GM10266 (cell line): ENCODE measurements around the gene POLE.

Experiments used
- DNase-seq: peaks from one replicate; pipeline ENCODE4 v3.0.0; 2012; ENCODE audit errors: extremely low spot score
- TF ChIP-seq, protein P1 (sequence below): IDR thresholded peaks from 2 replicates; pipeline ENCODE4 v1.5.1; 2012; ENCODE audit warnings: mild to moderate bottlenecking, low read depth; ENCODE audit not compliant: control insufficient read depth, insufficient read depth; ENCODE audit errors: missing control alignments

POLE gene

DNA sequence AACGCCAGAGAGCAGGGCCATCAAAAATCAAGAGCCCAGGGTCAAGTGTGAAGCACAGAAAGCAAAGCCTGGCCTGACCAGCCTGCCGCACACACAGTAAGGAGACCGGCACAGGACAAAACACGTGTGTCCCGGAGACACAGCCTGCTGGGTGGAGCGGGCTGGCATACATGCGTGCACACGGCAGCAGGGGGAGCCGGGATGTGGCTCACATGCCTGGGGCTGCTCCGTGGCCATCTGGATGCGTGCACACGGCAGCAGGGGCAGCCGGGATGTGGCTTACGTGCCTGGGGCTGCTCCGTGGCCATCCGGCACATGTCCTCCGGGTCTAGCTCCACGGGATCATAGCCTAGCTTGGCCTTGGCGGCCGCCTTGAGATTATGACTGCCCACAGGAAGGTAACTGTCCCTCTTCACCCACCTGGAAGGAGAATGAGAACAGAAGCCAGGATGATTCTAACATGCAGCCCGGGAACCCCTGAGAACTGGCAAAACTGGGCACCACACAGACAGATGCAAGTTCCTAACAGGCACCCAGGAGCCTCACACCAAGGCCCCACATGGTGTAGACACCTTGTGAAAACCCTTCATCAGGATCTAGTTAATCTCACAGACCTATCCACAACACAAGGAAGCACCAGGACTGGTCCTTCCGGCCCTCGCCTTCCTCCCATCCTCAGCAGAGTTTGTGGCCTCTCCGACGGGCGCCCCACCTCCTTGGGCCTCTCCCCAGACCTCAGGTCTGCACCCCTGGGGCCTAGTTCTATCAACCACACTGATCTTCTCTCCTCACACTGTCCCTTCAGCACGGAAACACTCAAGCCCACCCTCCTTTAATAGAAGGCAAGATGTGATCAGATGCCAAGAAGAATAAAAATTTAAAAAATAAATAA is 13.6 kb downstream of the POLE start:
- no peak for DNase-seq
- TF ChIP-seq, protein P1, sequence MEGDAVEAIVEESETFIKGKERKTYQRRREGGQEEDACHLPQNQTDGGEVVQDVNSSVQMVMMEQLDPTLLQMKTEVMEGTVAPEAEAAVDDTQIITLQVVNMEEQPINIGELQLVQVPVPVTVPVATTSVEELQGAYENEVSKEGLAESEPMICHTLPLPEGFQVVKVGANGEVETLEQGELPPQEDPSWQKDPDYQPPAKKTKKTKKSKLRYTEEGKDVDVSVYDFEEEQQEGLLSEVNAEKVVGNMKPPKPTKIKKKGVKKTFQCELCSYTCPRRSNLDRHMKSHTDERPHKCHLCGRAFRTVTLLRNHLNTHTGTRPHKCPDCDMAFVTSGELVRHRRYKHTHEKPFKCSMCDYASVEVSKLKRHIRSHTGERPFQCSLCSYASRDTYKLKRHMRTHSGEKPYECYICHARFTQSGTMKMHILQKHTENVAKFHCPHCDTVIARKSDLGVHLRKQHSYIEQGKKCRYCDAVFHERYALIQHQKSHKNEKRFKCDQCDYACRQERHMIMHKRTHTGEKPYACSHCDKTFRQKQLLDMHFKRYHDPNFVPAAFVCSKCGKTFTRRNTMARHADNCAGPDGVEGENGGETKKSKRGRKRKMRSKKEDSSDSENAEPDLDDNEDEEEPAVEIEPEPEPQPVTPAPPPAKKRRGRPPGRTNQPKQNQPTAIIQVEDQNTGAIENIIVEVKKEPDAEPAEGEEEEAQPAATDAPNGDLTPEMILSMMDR: no peak

DNA sequence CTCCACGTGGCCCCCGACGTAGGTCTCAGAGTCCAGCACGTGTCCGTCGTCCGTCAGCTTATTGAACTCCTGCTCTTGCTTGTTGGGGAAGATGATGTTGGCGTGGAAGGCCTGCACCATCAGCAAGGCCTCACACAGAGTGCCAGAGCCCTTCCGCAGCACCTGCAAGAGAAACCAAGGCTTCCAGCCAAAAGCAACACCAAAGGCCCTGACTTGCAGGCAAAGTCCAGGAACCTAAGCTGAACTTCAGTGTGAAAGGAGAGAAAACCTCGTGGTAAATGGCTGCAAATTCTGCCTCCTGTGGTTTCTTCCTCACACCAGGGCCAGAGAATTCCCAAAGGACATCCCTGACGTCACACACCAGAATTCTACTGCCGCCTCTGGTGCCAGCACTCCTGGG is 14.5 kb downstream of the POLE start:
- TF ChIP-seq, protein P1: no peak
- no peak for DNase-seq

DNA sequence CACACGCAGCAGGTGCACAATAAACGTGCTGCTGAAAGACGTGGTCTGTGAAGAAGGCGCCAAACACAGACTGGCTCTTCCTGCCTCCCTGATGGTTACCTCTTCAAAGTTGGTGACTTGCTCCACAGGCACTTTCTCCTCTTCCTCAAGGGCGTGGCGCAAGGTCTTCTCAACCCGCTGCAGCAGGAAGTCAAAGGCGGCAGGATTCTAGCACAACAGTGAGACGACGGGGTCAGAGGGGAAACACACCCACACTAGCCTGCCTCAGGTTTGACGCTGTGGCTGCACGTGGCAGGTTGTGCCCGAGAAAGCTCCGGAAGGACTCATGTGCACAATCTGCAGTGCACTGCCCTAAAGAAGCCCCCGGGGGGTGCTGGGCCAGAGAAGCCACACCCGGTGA is 15.0 kb downstream of the POLE start:
- no peak for DNase-seq
- TF ChIP-seq, protein P1: no peak

DNA sequence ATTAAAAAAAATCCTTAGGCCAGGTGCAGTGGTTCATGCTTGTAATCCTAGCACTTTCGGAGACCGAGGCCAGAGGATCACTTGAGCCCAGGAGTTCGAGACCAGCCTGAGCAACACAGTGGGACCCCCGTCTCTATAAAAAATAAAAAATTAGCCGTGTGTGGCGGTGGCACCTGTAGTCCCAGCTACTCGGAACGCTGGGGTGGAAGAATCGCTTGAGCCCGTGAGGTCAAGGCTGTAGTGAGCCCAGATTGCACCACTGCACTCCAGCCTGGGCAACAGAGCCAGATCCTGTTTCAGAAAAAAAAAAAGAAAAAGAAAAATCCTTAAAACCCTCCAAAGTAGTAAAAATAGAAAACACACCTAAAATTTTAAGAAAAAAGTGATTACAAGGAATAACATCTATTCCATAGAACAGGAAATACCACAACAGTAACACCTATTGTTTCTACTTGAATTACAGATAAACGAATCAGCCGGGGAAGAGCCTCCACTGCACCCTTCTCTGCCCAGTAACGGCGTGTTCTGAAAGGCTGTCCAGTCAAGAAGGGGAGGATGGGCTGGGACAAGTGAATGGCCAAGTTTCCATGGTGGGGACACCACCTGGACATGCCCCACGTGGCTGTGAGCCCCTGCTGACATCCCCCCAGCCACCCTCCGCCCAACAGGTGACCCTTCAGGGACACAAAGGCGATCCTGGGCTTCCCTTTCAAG is 17.8 kb downstream of the POLE start:
- DNase-seq: no peak
- TF ChIP-seq, protein P1: no peak

DNA sequence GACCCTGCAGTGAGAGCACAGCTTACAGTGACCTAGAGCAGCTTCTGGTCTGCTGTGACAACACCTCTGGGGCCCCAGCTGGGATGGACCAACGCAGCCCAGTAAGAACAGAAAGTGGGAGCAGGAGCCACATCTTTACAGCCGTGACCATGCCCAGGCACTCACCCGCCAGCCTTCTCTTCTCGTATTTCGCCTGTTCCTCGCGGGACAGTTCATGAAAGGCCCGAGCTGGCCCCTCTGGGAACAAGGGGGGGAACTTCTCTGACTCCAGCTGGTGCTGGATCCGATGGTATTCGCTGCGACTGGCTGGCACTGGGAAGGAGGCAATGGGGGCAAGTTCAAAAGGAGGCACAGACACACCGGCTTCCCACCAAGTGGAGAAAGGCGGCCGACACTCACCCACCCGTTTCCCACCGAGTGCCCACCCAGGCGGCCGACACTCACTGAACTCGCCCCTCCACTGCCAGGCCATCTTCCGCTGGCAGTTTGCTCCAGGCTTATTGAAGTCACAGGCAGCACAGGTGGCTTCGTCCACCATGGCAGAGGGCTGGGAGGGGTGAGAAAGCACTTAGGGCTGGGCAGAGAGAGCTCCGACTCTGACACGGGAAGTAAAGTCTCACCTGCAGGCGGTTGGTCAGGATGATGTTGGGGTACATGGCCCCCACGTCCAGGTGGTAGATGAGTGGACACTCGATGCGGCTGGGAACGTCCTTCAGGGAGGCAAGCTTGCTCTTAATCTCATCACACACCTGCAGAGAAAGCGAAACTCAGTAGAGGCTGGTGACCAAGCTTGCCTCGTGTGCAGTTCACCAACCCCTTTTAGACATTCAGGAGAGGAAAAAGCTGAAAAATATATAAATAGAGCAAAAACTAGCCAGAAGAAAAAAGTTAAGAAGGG is 18.7 kb downstream of the POLE start:
- TF ChIP-seq, protein P1: no peak

DNA sequence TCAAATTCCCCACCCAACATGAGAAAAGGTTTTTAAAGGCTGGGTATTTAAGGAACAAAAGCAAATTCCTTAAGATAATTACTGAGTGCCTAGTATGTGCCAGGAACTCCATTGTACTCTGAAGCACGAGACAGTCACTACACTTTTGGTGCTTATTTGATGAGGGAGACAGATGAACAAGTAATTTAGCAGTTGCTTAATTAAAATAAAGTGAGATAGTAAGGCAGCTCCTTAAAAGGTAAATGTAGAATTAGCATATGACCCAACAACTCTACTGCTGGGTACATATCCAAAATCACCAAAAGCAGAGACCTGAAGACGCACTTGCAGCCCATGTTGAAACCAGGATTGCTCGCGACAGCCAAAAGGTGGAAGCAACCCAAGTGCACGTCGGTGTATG is 21.3 kb downstream of the POLE start:
- TF ChIP-seq, protein P1: no peak
- no peak for DNase-seq

More for the DNA sequence above, 18.7 kb downstream of the POLE start:
- DNase-seq: no peak
